Effector memory CD8-positive, alpha-beta T cell (primary cell): Measurements from ENCODE around the gene EDNRB.

ENCODE experiments used
- ATAC-seq: fragments of 150-1000 bp; cut with Tn5 transposase; replicated peaks from 2 replicates; pipeline ENCODE4 v1.10.0; 2021; ENCODE audit warnings: mild to moderate bottlenecking, moderate library complexity
- DNase-seq, 3 experiments: peaks; one replicate each; pipeline ENCODE4 v3.0.0; 2021
- H3K27ac Mint-ChIP-seq, 2 donors: one replicate each; pipeline ENCODE4 v1.8.0; 2022; ENCODE audit warnings: mild to moderate bottlenecking in 2 of 2, mixed read lengths in 2 of 2, moderate library complexity in 2 of 2
- H3K27me3 Mint-ChIP-seq, 2 donors: one replicate each; pipeline ENCODE4 v1.8.0; 2022; ENCODE audit warnings: mixed read lengths in 2 of 2
- H3K36me3 Mint-ChIP-seq: one replicate; pipeline ENCODE4 v1.8.0; 2022; ENCODE audit warnings: mild to moderate bottlenecking, moderate library complexity, mixed read lengths; ENCODE audit not compliant: insufficient read depth
- H3K4me1 Mint-ChIP-seq, 2 donors: one replicate each; pipeline ENCODE4 v1.8.0; 2022; ENCODE audit warnings: low read depth in 2 of 2, mixed read lengths in 2 of 2
- H3K4me3 Mint-ChIP-seq, 2 donors: one replicate each; pipeline ENCODE4 v1.8.0; 2022; ENCODE audit warnings: mild to moderate bottlenecking in 2 of 2, mixed read lengths in 2 of 2, moderate library complexity in 2 of 2
- H3K9me3 Mint-ChIP-seq, 2 donors: one replicate each; pipeline ENCODE4 v1.8.0; 2022; ENCODE audit warnings: mixed read lengths in 2 of 2

The EDNRB gene

GRCh38 chr13:77891486-77891885 is 27.1 kb downstream of the EDNRB start:
- no peak for DNase-seq
- Mint-ChIP-seq H3K36me3 (no peaks in the 10 kb centered on the region), H3K9me3 (no peaks in the 10 kb centered on the region), H3K27me3 (peaks cover 8 to 9% of the 10 kb centered on the region in 2 donors), H3K4me1 (peaks cover 0 to 5% of the 10 kb centered on the region in 2 donors), H3K4me3 (no peak overlapping the region), H3K27ac (no peak overlapping the region)
- ATAC-seq: no peak

- Mint-ChIP-seq H3K9me3 (no peaks in the 10 kb centered on the region), H3K4me1 (peaks cover 0 to 5% of the 10 kb centered on the region in 2 donors), H3K27ac (no peak overlapping the region), H3K36me3 (no peaks in the 10 kb centered on the region), H3K27me3 (peaks cover 12 to 13% of the 10 kb centered on the region in 2 donors), H3K4me3 (no peak overlapping the region)
- ATAC-seq (no peak), DNase-seq (no peak)
Observed at GRCh38 chr13:77891041-77891440, 27.6 kb downstream of the EDNRB start.

- Mint-ChIP-seq H3K27ac (no peak overlapping the region), H3K36me3 (no peaks in the 10 kb centered on the region), H3K9me3 (peaks cover 0 to 3% of the 10 kb centered on the region in 2 donors), H3K4me1 (no peaks in the 10 kb centered on the region), H3K27me3 (peaks cover 9 to 27% of the 10 kb centered on the region in 2 donors), H3K4me3 (no peak overlapping the region)
- DNase-seq: no peak
- no peak for ATAC-seq
Observed at GRCh38 chr13:77883328-77883727, 35.3 kb downstream of the EDNRB start.

- no peak overlapping the region for H3K27ac Mint-ChIP-seq
- peaks cover 0 to 10% of the 10 kb centered on the region in 2 donors for H3K27me3 Mint-ChIP-seq
- H3K9me3 Mint-ChIP-seq: no peaks in the 10 kb centered on the region
- H3K4me1 Mint-ChIP-seq: no peaks in the 10 kb centered on the region
- H3K4me3 Mint-ChIP-seq: no peak overlapping the region
- H3K36me3 Mint-ChIP-seq: no peaks in the 10 kb centered on the region
- DNase-seq (no peak), ATAC-seq (no peak)
Observed at GRCh38 chr13:77878190-77878589, 40.4 kb downstream of the EDNRB start.

- no peaks in the 10 kb centered on the region for H3K36me3 Mint-ChIP-seq
- no peak overlapping the region for H3K4me3 Mint-ChIP-seq
- H3K4me1 Mint-ChIP-seq: no peaks in the 10 kb centered on the region
- H3K27ac Mint-ChIP-seq: no peak overlapping the region
- ATAC-seq: no peak
- H3K27me3 Mint-ChIP-seq: peaks cover 0 to 10% of the 10 kb centered on the region in 2 donors
- no peak for DNase-seq
- H3K9me3 Mint-ChIP-seq: no peaks in the 10 kb centered on the region
Observed at GRCh38 chr13:77876176-77876575, 42.5 kb downstream of the EDNRB start.

GRCh38 chr13:77874406-77874805 is 44.2 kb downstream of the EDNRB start:
- H3K4me3 Mint-ChIP-seq: no peak overlapping the region
- DNase-seq (no peak), ATAC-seq (no peak)
- H3K9me3 Mint-ChIP-seq: no peaks in the 10 kb centered on the region
- H3K4me1 Mint-ChIP-seq: no peaks in the 10 kb centered on the region
- H3K27me3 Mint-ChIP-seq: peaks cover 0 to 17% of the 10 kb centered on the region in 2 donors
- H3K27ac Mint-ChIP-seq: no peak overlapping the region
- H3K36me3 Mint-ChIP-seq: no peaks in the 10 kb centered on the region

- no peaks in the 10 kb centered on the region for H3K4me1 Mint-ChIP-seq
- H3K4me3 Mint-ChIP-seq: no peak overlapping the region
- H3K9me3 Mint-ChIP-seq: peaks cover 2 to 8% of the 10 kb centered on the region in 2 donors
- ATAC-seq (no peak), DNase-seq (no peak)
- H3K36me3 Mint-ChIP-seq: no peaks in the 10 kb centered on the region
- H3K27ac Mint-ChIP-seq: no peak overlapping the region
- peaks cover 9 to 17% of the 10 kb centered on the region in 2 donors for H3K27me3 Mint-ChIP-seq
Observed at GRCh38 chr13:77872995-77873394, 45.6 kb downstream of the EDNRB start.

GRCh38 chr13:77871596-77871995 is 47.0 kb downstream of the EDNRB start:
- H3K9me3 Mint-ChIP-seq: peaks cover 4 to 8% of the 10 kb centered on the region in 2 donors
- no peak for DNase-seq
- H3K36me3 Mint-ChIP-seq: no peaks in the 10 kb centered on the region
- H3K4me1 Mint-ChIP-seq: no peaks in the 10 kb centered on the region
- no peak for ATAC-seq
- peaks cover 9 to 17% of the 10 kb centered on the region in 2 donors for H3K27me3 Mint-ChIP-seq
- no peak overlapping the region for H3K27ac Mint-ChIP-seq
- no peak overlapping the region for H3K4me3 Mint-ChIP-seq

GRCh38 chr13:77868717-77869116 is 49.9 kb downstream of the EDNRB start:
- H3K27ac Mint-ChIP-seq: no peak overlapping the region
- no peaks in the 10 kb centered on the region for H3K4me1 Mint-ChIP-seq
- H3K27me3 Mint-ChIP-seq: peaks cover 9 to 15% of the 10 kb centered on the region in 2 donors
- H3K9me3 Mint-ChIP-seq: peaks cover 4 to 8% of the 10 kb centered on the region in 2 donors
- H3K4me3 Mint-ChIP-seq: no peak overlapping the region
- H3K36me3 Mint-ChIP-seq: no peaks in the 10 kb centered on the region
- DNase-seq (no peak), ATAC-seq (no peak)

GRCh38 chr13:77866971-77867370 is 51.7 kb downstream of the EDNRB start:
- H3K9me3 Mint-ChIP-seq: peaks cover 4 to 8% of the 10 kb centered on the region in 2 donors
- DNase-seq (no peak), ATAC-seq (no peak)
- no peak overlapping the region for H3K27ac Mint-ChIP-seq
- H3K27me3 Mint-ChIP-seq: peaks cover 9 to 13% of the 10 kb centered on the region in 2 donors
- no peaks in the 10 kb centered on the region for H3K4me1 Mint-ChIP-seq
- H3K4me3 Mint-ChIP-seq: no peak overlapping the region
- no peaks in the 10 kb centered on the region for H3K36me3 Mint-ChIP-seq

- Mint-ChIP-seq H3K4me3 (no peak overlapping the region), H3K27me3 (peaks cover 9 to 12% of the 10 kb centered on the region in 2 donors), H3K36me3 (peaks cover 2% of the 10 kb centered on the region), H3K4me1 (no peaks in the 10 kb centered on the region), H3K27ac (no peak overlapping the region), H3K9me3 (peaks cover 4 to 8% of the 10 kb centered on the region in 2 donors)
- ATAC-seq (no peak), DNase-seq (no peak)
Observed at GRCh38 chr13:77865622-77866021, 53.0 kb downstream of the EDNRB start.

GRCh38 chr13:77863144-77863543 is 55.5 kb downstream of the EDNRB start:
- H3K36me3 Mint-ChIP-seq: peaks cover 2% of the 10 kb centered on the region
- ATAC-seq (no peak), DNase-seq (no peak)
- no peaks in the 10 kb centered on the region for H3K4me1 Mint-ChIP-seq
- peaks cover 0 to 2% of the 10 kb centered on the region in 2 donors for H3K9me3 Mint-ChIP-seq
- H3K4me3 Mint-ChIP-seq: no peak overlapping the region
- H3K27me3 Mint-ChIP-seq: peaks cover 13 to 14% of the 10 kb centered on the region in 2 donors
- H3K27ac Mint-ChIP-seq: no peak overlapping the region

- H3K27me3 Mint-ChIP-seq: peaks cover 13 to 14% of the 10 kb centered on the region in 2 donors
- DNase-seq: no peak
- ATAC-seq: no peak
- H3K36me3 Mint-ChIP-seq: peaks cover 2% of the 10 kb centered on the region
- H3K9me3 Mint-ChIP-seq: no peaks in the 10 kb centered on the region
- no peak overlapping the region for H3K27ac Mint-ChIP-seq
- no peaks in the 10 kb centered on the region for H3K4me1 Mint-ChIP-seq
- H3K4me3 Mint-ChIP-seq: no peak overlapping the region
Observed at GRCh38 chr13:77861741-77862140, 56.9 kb downstream of the EDNRB start.

GRCh38 chr13:77860507-77860981 is 58.1 kb downstream of the EDNRB start:
- no peak overlapping the region for H3K27ac Mint-ChIP-seq
- no peaks in the 10 kb centered on the region for H3K4me1 Mint-ChIP-seq
- no peak overlapping the region for H3K4me3 Mint-ChIP-seq
- no peaks in the 10 kb centered on the region for H3K9me3 Mint-ChIP-seq
- H3K36me3 Mint-ChIP-seq: peaks cover 2% of the 10 kb centered on the region
- DNase-seq: no peak
- H3K27me3 Mint-ChIP-seq: peaks cover 13 to 14% of the 10 kb centered on the region in 2 donors
- no peak for ATAC-seq

GRCh38 chr13:77859450-77859849 is 59.2 kb downstream of the EDNRB start:
- ATAC-seq: no peak
- no peaks in the 10 kb centered on the region for H3K4me1 Mint-ChIP-seq
- DNase-seq: no peak
- peaks cover 2% of the 10 kb centered on the region for H3K36me3 Mint-ChIP-seq
- H3K9me3 Mint-ChIP-seq: no peaks in the 10 kb centered on the region
- no peak overlapping the region for H3K27ac Mint-ChIP-seq
- peaks cover 13 to 14% of the 10 kb centered on the region in 2 donors for H3K27me3 Mint-ChIP-seq
- no peak overlapping the region for H3K4me3 Mint-ChIP-seq
